ENCODE data around the gene HOXB6.

The HOXB6 gene

DNA sequence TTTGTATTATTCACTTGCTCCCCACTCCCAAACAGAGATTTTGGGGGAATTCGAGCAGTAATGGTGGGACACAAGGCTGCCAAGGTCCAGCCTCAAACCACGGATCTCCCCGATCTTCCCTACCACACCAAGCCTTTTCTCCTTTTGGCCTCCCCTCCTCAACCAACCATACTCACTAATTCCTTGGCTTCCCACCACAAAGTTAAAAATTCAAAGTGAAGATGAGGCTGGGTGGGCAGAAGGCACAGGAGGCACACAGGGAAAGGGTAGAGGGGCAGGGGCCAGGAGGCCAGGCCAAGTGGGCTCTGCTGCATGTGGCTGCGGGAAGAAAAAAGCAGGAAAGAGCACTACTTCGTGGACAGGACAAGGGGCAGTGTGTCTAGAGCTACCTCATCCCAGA lies 41.9 kb downstream of the HOXB6 start:
- in situ Hi-C loops (cut with HindIII; ENCODE audit: low sequenced_read_pairs): no loop called here
- H3K4me3 ChIP-seq (ENCODE audit: low read depth, low read length): peak overlapping the region; percentile 82
- no peak for DNase-seq (ENCODE audit: low read depth)

GRCh38 chr17:48561884-48562810 lies 42.6 kb downstream of the HOXB6 start:
- in situ Hi-C loops (cut with HindIII; ENCODE audit: low sequenced_read_pairs): no loop called here
- no peak for DNase-seq (ENCODE audit: low read depth)
- TF ChIP-seq, protein P1, sequence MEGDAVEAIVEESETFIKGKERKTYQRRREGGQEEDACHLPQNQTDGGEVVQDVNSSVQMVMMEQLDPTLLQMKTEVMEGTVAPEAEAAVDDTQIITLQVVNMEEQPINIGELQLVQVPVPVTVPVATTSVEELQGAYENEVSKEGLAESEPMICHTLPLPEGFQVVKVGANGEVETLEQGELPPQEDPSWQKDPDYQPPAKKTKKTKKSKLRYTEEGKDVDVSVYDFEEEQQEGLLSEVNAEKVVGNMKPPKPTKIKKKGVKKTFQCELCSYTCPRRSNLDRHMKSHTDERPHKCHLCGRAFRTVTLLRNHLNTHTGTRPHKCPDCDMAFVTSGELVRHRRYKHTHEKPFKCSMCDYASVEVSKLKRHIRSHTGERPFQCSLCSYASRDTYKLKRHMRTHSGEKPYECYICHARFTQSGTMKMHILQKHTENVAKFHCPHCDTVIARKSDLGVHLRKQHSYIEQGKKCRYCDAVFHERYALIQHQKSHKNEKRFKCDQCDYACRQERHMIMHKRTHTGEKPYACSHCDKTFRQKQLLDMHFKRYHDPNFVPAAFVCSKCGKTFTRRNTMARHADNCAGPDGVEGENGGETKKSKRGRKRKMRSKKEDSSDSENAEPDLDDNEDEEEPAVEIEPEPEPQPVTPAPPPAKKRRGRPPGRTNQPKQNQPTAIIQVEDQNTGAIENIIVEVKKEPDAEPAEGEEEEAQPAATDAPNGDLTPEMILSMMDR (IDR thresholded peaks at IDR 0.05; ENCODE audit: low read depth, low read length, missing control alignments): peak; percentile 62
- peak overlapping the region; percentile 82 for H3K4me3 ChIP-seq (ENCODE audit: low read depth, low read length)

More for the DNA sequence above, 41.9 kb downstream of the HOXB6 start:
- TF ChIP-seq, protein P1 (IDR thresholded peaks at IDR 0.05; ENCODE audit: low read depth, low read length, missing control alignments): no peak

DNA sequence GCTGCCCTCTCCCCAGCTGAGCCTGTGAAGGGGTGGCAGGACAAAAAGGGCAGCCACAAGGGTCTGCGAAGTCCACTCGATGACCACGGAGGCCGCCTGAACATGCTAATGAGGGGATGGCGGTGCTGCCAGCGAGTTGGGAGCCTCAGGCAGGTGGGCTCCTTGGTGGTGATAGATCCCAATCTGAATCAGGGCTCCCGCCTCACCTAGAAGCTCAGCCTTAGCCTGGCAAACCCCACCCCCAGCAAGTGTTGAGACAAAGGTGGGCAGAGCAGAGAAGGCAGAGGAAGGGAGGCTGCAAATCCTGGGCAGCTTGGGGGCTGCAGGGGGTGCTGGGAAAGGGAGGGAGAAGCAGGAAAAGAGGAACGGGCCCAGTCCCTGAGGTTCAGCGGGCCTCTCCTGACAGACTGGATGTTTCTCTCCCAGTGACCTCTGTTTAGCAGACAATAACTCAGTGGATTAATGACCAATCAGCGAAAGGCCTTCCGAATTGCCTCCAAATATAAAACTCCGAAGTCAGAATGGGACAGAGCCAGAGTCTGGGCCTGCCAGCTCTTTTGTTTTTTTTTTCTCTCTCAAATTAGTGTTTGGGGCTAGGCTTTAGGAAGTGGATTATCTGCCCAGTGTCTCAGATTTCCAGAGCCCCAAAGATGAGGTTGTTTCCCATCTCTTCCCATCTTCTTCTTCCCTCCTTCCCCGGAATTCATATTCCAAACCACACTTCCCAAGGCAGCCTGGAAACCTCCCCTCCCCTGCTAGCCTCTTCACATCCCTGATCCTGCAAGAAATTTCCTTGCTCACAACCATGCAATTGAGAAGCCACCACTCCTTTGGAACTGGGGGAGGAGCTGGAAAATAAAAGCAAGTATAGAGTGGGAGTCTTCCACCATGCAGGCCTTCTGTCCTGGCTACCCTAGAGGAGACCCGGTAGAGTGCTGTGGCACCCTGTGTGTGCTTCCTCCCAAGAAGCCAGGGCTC lies 44.7 kb downstream of the HOXB6 start:
- H3K4me3 ChIP-seq (ENCODE audit: low read depth, low read length): peak overlapping the region; percentile 82
- no peak for DNase-seq (ENCODE audit: low read depth)
- in situ Hi-C loops (cut with HindIII; ENCODE audit: low sequenced_read_pairs): no loop called here
- TF ChIP-seq, protein P1 (IDR thresholded peaks at IDR 0.05; ENCODE audit: low read depth, low read length, missing control alignments): no peak

DNA sequence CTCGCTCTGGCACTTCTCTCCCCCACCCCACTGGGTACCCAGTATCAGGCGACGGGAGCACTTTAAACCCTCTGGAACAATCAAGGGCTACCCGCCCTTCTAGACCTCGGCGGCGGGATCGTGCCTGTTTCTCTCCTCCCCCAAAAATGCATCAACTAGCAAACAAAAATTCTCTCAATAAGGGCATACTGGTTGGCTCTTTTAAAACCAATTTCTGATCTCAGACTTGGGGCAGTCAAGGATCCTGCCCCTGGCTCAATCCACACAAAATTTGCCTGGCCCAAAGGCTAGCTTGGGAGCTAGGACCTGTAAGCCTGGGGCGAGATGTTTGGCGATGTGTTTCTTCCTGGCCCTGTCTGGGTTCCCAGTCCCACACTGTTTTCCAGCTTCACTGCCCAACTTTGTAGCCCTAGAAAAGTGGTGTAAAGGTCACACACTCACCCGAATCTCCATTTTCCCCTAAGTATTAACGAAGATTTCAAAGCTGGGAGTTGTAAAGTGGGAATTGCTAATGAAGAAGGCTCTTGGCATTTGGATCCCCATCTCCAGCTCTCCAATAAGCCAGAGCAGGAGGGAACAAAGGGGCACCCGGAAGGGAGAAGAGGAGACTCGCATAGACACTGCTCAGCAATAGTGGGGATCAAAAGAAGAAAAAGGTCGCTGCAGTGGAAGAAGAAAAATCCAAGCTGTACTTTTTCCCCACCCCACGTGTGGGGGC lies 45.5 kb downstream of the HOXB6 start:
- peak overlapping the region; percentile 82 for H3K4me3 ChIP-seq (ENCODE audit: low read depth, low read length)

DNA sequence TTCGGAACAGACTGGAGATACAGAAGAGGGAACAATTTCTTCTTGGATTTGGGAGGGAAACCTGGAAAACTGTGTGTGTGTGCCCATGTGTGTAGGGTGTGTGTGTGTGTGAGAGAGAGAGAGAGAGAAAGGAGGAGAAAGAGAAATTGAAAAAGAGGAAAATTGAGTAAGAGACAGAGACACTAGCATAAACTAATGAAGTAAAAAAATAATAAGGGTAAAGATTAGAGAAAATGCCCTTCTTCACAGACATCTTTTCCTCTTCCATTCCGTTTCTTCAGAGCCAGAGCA lies 46.0 kb downstream of the HOXB6 start:
- no peak for DNase-seq (ENCODE audit: low read depth)
- TF ChIP-seq, protein P1 (IDR thresholded peaks at IDR 0.05; ENCODE audit: low read depth, low read length, missing control alignments): no peak
- in situ Hi-C loops (cut with HindIII; ENCODE audit: low sequenced_read_pairs): no loop called here
- peak overlapping the region; percentile 82 for H3K4me3 ChIP-seq (ENCODE audit: low read depth, low read length)

More for the DNA sequence above, 45.5 kb downstream of the HOXB6 start:
- in situ Hi-C loops (cut with HindIII; ENCODE audit: low sequenced_read_pairs): no loop called here
- DNase-seq (ENCODE audit: low read depth): no peak
- TF ChIP-seq, protein P1 (IDR thresholded peaks at IDR 0.05; ENCODE audit: low read depth, low read length, missing control alignments): peak; percentile 9
